A549 (cell line): ENCODE data around the gene TRIP13.
"Not testable (repeated sequence)": the region's sequence is repeated elsewhere in the genome, so short reads cannot be mapped to it uniquely, and the experiment has no call there.

ENCODE experiments used
- CHD2 ChIP-seq: fragments of 150-350 bp; IDR thresholded peaks from 2 replicates; pipeline ENCODE4 v1.6.1; 2014; ENCODE audit warnings: low read length; ENCODE audit not compliant: partially characterized antibody
- CTCF ChIP-seq: fragments of >200 bp; sonication (Bioruptor Twin); formaldehyde crosslinking; IDR thresholded peaks from 3 replicates; pipeline ENCODE4 v1.5.1; 2016
- GATA3 ChIP-seq: IDR thresholded peaks from 2 replicates; pipeline ENCODE4 v1.6.1; 2012; ENCODE audit warnings: borderline replicate concordance
- JUN ChIP-seq, 2 experiments: fragments of >200 bp; sonication (Bioruptor Twin); formaldehyde crosslinking; IDR thresholded peaks; 2 replicates in 1 of 2; 3 replicates in 1 of 2; pipeline ENCODE4 v1.6.1; 2016 to 2017
- MAFK ChIP-seq: fragments of 450-650 bp; IDR thresholded peaks from 2 replicates; pipeline ENCODE4 v1.6.1; 2014; ENCODE audit not compliant: partially characterized antibody
- REST ChIP-seq: fragments of 200-600 bp; sonication (generic); IDR thresholded peaks from 2 replicates; pipeline ENCODE4 v1.6.1; 2016; ENCODE audit warnings: antibody characterized with exemption, mild to moderate bottlenecking, moderate library complexity

- TF ChIP-seq REST; CTCF; MAFK; GATA3; CHD2; JUN (IDR thresholded peaks at IDR 0.05): not testable (repeated sequence)
These were observed 48.1 kb downstream of the TRIP13 start for GRCh38 chr5:940741-941140.
